GM21515 (cell line): ENCODE results near the gene ZBTB33.

Experiments
- ATAC-seq: cut with Tn5 transposase; IDR thresholded peaks from one replicate; pipeline ENCODE4 v1.9.1; 2021; ENCODE audit not compliant: unreplicated experiment

The ZBTB33 gene

GRCh38 chrX:120250522-120251271 lies at the start of gene ZBTB33:
Gene ZBTB33 (plus strand): TSS chrX:120250812. CDS start chrX:120253416, 2,604 bp downstream.
- peak; percentile 97 for ATAC-seq

- no peak for ATAC-seq
These were observed 49.8 kb upstream of the ZBTB33 start for GRCh38 chrX:120200851-120201250.

GRCh38 chrX:120205816-120206753 lies 44.5 kb upstream of the ZBTB33 start:
- no peak for ATAC-seq

- no peak for ATAC-seq
These were observed 43.5 kb upstream of the ZBTB33 start for GRCh38 chrX:120207009-120207605.

- peak; percentile 67 for ATAC-seq
These were observed 37.0 kb upstream of the ZBTB33 start for GRCh38 chrX:120213438-120214265.

GRCh38 chrX:120223374-120223773 lies 27.2 kb upstream of the ZBTB33 start:
- ATAC-seq, result no peak

- no peak for ATAC-seq
These were observed 26.2 kb upstream of the ZBTB33 start for GRCh38 chrX:120224388-120224787.

- ATAC-seq, result no peak
These were observed 22.3 kb upstream of the ZBTB33 start for GRCh38 chrX:120228187-120228908.

- no peak for ATAC-seq
These were observed 15.3 kb upstream of the ZBTB33 start for GRCh38 chrX:120235284-120235683.

GRCh38 chrX:120236687-120237479 lies 13.7 kb upstream of the ZBTB33 start:
- no peak for ATAC-seq

GRCh38 chrX:120238933-120239332 lies 11.7 kb upstream of the ZBTB33 start:
- no peak for ATAC-seq

GRCh38 chrX:120242813-120243212 lies 7.8 kb upstream of the ZBTB33 start:
- ATAC-seq, result no peak

- ATAC-seq, result peak; percentile 7
These were observed 6.2 kb upstream of the ZBTB33 start for GRCh38 chrX:120244395-120244734.

- peak; percentile 80 for ATAC-seq
These were observed 5.7 kb upstream of the ZBTB33 start for GRCh38 chrX:120244735-120245498.

GRCh38 chrX:120251471-120252011 lies 929 bp downstream of the ZBTB33 start:
- ATAC-seq, result no peak

GRCh38 chrX:120253784-120254183 lies 3.2 kb downstream of the ZBTB33 start:
- ATAC-seq, result no peak

- ATAC-seq, result no peak
These were observed 9.8 kb downstream of the ZBTB33 start for GRCh38 chrX:120260369-120260768.
